Activated naive CD8-positive, alpha-beta T cell treated with anti-CD3 and anti-CD28 coated beads for 36 hours (primary cell): ENCODE results near the gene MTRF1. TPM values are rescaled to one million over a fixed set of nuclear protein-coding genes. Genes with fewer than 3 reads are reported as not detected.
A peak's percentile ranks its signal among the peaks of the same experiment; 100 is the strongest.

Source experiments
- DNase-seq: peaks from one replicate; pipeline ENCODE4 v3.0.0; 2021
- H3K27ac Mint-ChIP-seq: one replicate; pipeline ENCODE4 v1.8.0; 2022; ENCODE audit warnings: mild to moderate bottlenecking, moderate library complexity, mixed read lengths
- H3K27me3 Mint-ChIP-seq: one replicate; pipeline ENCODE4 v1.8.0; 2022; ENCODE audit warnings: mild to moderate bottlenecking, mixed read lengths
- H3K36me3 Mint-ChIP-seq: one replicate; pipeline ENCODE4 v1.8.0; 2021; ENCODE audit warnings: mild to moderate bottlenecking, mixed read lengths
- H3K4me1 Mint-ChIP-seq: one replicate; pipeline ENCODE4 v1.8.0; 2021; ENCODE audit warnings: mixed read lengths
- H3K4me3 Mint-ChIP-seq: one replicate; pipeline ENCODE4 v1.8.0; 2022; ENCODE audit warnings: mild to moderate bottlenecking, moderate library complexity, mixed read lengths
- H3K9me3 Mint-ChIP-seq: one replicate; pipeline ENCODE4 v1.8.0; 2022; ENCODE audit warnings: mixed read lengths
- total RNA-seq, 2 experiments: library from RNA; stranded (reverse); gene quantifications; one replicate each; pipeline ENCODE4 v1.2.3, GENCODE V29; 2021

Gene MTRF1
- total RNA-seq, 2 experiments from 2014 or later, result 18.8 to 19.7 TPM

- Mint-ChIP-seq H3K27me3 (no peaks in the 10 kb centered on the region), H3K9me3 (peaks cover 10% of the 10 kb centered on the region), H3K27ac (no peak overlapping the region), H3K4me1 (no peaks in the 10 kb centered on the region), H3K4me3 (no peak overlapping the region), H3K36me3 (peaks cover 14% of the 10 kb centered on the region)
- no peak for DNase-seq
These were observed 49.5 kb downstream of the MTRF1 start for GRCh38 chr13:41213919-41214318.

DNA sequence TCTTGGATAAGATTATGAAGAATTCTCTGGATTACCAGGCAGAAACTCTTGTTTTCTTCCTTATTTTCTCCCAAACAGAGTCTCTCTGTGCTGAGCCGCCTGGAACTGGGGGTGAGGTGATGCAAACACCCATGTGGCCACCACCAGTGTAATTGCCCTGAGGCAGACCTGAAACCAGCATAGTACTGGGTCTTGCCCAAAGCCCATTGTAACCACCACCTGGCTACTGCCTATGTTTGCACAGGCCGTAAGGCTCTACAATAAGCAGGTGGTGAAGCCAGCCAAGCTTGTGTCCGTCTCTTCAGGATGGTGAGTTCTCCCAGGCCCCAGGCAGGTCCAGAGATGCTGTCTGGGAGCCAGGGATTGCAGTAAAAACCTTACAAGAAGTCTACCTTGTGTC, 50.1 kb downstream of the MTRF1 start:
- no peak for DNase-seq
- Mint-ChIP-seq H3K4me1 (no peaks in the 10 kb centered on the region), H3K9me3 (peaks cover 14% of the 10 kb centered on the region), H3K27ac (no peak overlapping the region), H3K4me3 (no peak overlapping the region), H3K36me3 (peaks cover 15% of the 10 kb centered on the region), H3K27me3 (no peaks in the 10 kb centered on the region)

GRCh38 chr13:41212881-41213280, 50.5 kb downstream of the MTRF1 start:
- H3K27ac Mint-ChIP-seq, result no peak overlapping the region
- no peak for DNase-seq
- no peak overlapping the region for H3K4me3 Mint-ChIP-seq
- H3K27me3 Mint-ChIP-seq, result no peaks in the 10 kb centered on the region
- H3K9me3 Mint-ChIP-seq, result peaks cover 17% of the 10 kb centered on the region
- H3K36me3 Mint-ChIP-seq, result peaks cover 15% of the 10 kb centered on the region
- H3K4me1 Mint-ChIP-seq, result no peaks in the 10 kb centered on the region

DNA sequence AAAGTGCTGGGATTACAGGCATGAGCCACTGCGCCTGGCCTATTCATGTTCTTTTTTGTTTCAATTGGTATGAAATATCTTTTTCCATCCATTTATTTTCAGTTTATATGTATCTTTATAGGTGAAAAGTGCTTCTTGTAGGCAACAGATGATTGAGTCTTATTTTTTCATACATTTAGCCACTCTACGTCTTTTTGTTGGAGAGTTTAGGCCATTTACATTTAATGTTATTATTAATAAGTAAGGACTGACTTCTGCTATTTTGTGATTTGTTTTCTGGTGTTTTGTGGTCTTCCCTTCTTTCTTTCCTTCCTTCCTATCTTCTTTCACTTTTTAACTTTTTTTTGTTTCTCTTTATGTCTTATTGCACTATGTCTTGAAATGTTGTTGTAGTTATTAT, 52.3 kb downstream of the MTRF1 start:
- no peak overlapping the region for H3K27ac Mint-ChIP-seq
- no peak overlapping the region for H3K4me3 Mint-ChIP-seq
- no peaks in the 10 kb centered on the region for H3K27me3 Mint-ChIP-seq
- peaks cover 21% of the 10 kb centered on the region for H3K9me3 Mint-ChIP-seq
- H3K36me3 Mint-ChIP-seq, result peaks cover 15% of the 10 kb centered on the region
- no peaks in the 10 kb centered on the region for H3K4me1 Mint-ChIP-seq
- DNase-seq, result no peak

- H3K36me3 Mint-ChIP-seq, result peaks cover 8% of the 10 kb centered on the region
- H3K4me3 Mint-ChIP-seq, result no peak overlapping the region
- H3K27ac Mint-ChIP-seq, result no peak overlapping the region
- no peaks in the 10 kb centered on the region for H3K27me3 Mint-ChIP-seq
- DNase-seq, result no peak
- peaks cover 21% of the 10 kb centered on the region for H3K9me3 Mint-ChIP-seq
- no peaks in the 10 kb centered on the region for H3K4me1 Mint-ChIP-seq
These were observed 56.9 kb downstream of the MTRF1 start for GRCh38 chr13:41206467-41206866.

GRCh38 chr13:41203810-41204209, 59.6 kb downstream of the MTRF1 start:
- peaks cover 11% of the 10 kb centered on the region for H3K9me3 Mint-ChIP-seq
- H3K4me3 Mint-ChIP-seq, result no peak overlapping the region
- H3K27me3 Mint-ChIP-seq, result no peaks in the 10 kb centered on the region
- peaks cover 6% of the 10 kb centered on the region for H3K4me1 Mint-ChIP-seq
- no peak for DNase-seq
- H3K36me3 Mint-ChIP-seq, result no peaks in the 10 kb centered on the region
- H3K27ac Mint-ChIP-seq, result no peak overlapping the region

- H3K27ac Mint-ChIP-seq, result no peak overlapping the region
- no peaks in the 10 kb centered on the region for H3K27me3 Mint-ChIP-seq
- DNase-seq, result no peak
- no peak overlapping the region for H3K4me3 Mint-ChIP-seq
- H3K9me3 Mint-ChIP-seq, result no peaks in the 10 kb centered on the region
- H3K4me1 Mint-ChIP-seq, result peaks cover 17% of the 10 kb centered on the region
- no peaks in the 10 kb centered on the region for H3K36me3 Mint-ChIP-seq
These were observed 63.2 kb downstream of the MTRF1 start for GRCh38 chr13:41200126-41200525.

GRCh38 chr13:41199526-41199925, 63.9 kb downstream of the MTRF1 start:
- no peaks in the 10 kb centered on the region for H3K36me3 Mint-ChIP-seq
- DNase-seq, result no peak
- H3K4me3 Mint-ChIP-seq, result no peak overlapping the region
- no peak overlapping the region for H3K27ac Mint-ChIP-seq
- no peaks in the 10 kb centered on the region for H3K9me3 Mint-ChIP-seq
- H3K27me3 Mint-ChIP-seq, result no peaks in the 10 kb centered on the region
- H3K4me1 Mint-ChIP-seq, result peaks cover 20% of the 10 kb centered on the region

- H3K4me3 Mint-ChIP-seq, result no peak overlapping the region
- peaks cover 4% of the 10 kb centered on the region for H3K36me3 Mint-ChIP-seq
- no peak overlapping the region for H3K27ac Mint-ChIP-seq
- no peak for DNase-seq
- H3K9me3 Mint-ChIP-seq, result no peaks in the 10 kb centered on the region
- H3K4me1 Mint-ChIP-seq, result peaks cover 21% of the 10 kb centered on the region
- no peaks in the 10 kb centered on the region for H3K27me3 Mint-ChIP-seq
These were observed 64.3 kb downstream of the MTRF1 start for GRCh38 chr13:41199079-41199478.

DNA sequence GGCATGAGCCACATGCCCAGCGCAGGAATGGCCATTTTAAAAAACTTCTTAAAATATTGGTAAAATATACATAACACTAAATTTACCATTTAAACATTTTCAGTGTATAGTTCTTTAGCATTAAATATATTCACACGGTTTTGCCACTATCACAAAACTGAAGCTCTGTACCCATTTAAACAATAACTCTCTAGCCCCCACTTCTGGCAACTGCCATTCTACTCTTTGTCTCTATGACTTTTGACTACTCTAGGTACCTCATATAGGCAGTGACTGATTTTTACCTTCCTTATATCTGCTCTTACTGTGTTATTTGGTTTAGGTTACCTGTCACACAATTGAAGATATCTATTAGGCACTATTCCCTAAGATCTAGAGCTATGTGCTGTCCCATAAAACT, 66.8 kb downstream of the MTRF1 start:
- Mint-ChIP-seq H3K27me3 (no peaks in the 10 kb centered on the region), H3K9me3 (peaks cover 6% of the 10 kb centered on the region), H3K4me1 (peaks cover 36% of the 10 kb centered on the region), H3K4me3 (no peak overlapping the region), H3K36me3 (peaks cover 17% of the 10 kb centered on the region), H3K27ac (no peak overlapping the region)
- DNase-seq, result no peak

- no peak for DNase-seq
- no peak overlapping the region for H3K4me3 Mint-ChIP-seq
- H3K27ac Mint-ChIP-seq, result no peak overlapping the region
- H3K36me3 Mint-ChIP-seq, result peaks cover 19% of the 10 kb centered on the region
- peaks cover 37% of the 10 kb centered on the region for H3K4me1 Mint-ChIP-seq
- peaks cover 6% of the 10 kb centered on the region for H3K9me3 Mint-ChIP-seq
- no peaks in the 10 kb centered on the region for H3K27me3 Mint-ChIP-seq
These were observed 67.4 kb downstream of the MTRF1 start for GRCh38 chr13:41196011-41196410.

DNA sequence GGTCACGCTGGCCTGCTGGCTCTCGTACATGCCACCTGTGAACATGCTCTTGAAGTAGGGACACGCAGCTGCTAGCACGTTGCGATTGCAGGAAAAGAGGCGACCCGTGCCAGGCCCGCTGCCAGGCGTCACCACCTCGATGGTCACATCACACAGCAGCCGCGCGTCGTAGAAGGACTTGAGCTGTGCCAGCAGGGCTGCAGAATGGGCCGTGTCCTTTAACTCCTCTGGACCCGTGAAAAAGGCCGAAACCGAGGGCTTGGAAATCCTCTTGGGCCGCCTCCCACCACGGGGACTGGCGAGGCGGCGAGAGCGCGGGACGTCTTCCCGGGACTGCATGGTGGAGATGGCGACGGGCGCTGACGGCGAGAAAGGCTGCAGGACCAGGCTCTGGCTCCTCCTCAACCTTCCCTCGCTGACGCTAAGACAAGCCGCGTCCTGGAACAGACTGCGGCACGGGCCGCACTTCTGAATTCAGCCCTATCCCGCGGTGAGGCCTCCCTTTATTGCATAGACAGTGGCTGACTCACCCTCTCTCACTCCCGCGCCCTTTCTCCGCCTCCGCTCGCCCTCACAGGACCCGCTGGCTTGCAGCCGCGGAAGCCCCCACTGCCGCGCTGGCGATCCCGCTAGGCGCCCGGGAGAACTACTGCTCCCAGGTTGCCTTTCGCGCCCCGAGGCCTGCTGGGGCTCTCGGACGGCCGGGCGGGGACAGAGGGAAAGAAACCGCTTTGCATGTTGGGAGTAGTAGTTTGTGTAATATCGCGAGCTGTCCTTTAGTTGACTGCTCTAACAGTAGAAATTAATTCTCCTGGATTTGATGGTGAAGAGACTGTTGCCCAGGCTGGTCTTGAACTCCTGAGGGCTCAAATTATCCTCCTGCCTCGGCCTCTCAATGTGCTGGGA, 69.2 kb downstream of the MTRF1 start, which contains the start of gene KBTBD7:
TSS of gene KBTBD7 (minus strand) at position 651 of the 906 bp plus-strand sequence. CDS start at position 339, 312 bp downstream.
- peak within 1 kb of the TSS; percentile 95 for H3K27ac Mint-ChIP-seq
- DNase-seq, result peak; percentile 97
- H3K4me3 Mint-ChIP-seq, result peak within 1 kb of the TSS; percentile 88
- H3K4me1 Mint-ChIP-seq, result peaks cover 38% of the 10 kb centered on the region
- H3K9me3 Mint-ChIP-seq, result peaks cover 12% of the 10 kb centered on the region
- H3K36me3 Mint-ChIP-seq, result peaks cover 27% of the 10 kb centered on the region
- no peaks in the 10 kb centered on the region for H3K27me3 Mint-ChIP-seq

DNA sequence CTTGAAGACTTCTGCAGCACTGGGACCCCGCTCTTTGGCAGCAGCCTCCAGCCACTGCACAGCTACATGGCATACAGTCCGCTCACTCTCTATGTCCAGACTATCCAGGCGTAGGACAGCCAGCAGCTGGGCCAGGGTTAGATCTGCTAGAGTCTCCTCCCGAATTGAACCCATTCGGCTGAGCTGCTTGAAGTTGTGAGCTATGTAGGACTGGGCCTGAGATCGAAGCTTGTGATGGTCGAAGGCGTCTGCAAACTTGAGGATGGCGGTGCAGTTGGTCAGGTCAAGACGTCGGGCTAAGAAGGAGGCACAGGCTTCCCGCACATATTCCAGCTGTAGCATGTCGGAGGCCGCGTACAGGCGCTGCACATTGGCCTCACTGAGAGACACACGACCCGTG, 69.9 kb downstream of the MTRF1 start:
- DNase-seq, result no peak
- H3K4me3 Mint-ChIP-seq, result peak overlapping the region; percentile 88
- peaks cover 32% of the 10 kb centered on the region for H3K4me1 Mint-ChIP-seq
- peak overlapping the region; percentile 95 for H3K27ac Mint-ChIP-seq
- H3K27me3 Mint-ChIP-seq, result no peaks in the 10 kb centered on the region
- peaks cover 12% of the 10 kb centered on the region for H3K9me3 Mint-ChIP-seq
- peaks cover 27% of the 10 kb centered on the region for H3K36me3 Mint-ChIP-seq

GRCh38 chr13:41188584-41188983, 74.8 kb downstream of the MTRF1 start:
- peaks cover 15% of the 10 kb centered on the region for H3K4me1 Mint-ChIP-seq
- H3K27me3 Mint-ChIP-seq, result no peaks in the 10 kb centered on the region
- H3K27ac Mint-ChIP-seq, result no peak overlapping the region
- H3K4me3 Mint-ChIP-seq, result no peak overlapping the region
- H3K36me3 Mint-ChIP-seq, result peaks cover 22% of the 10 kb centered on the region
- no peak for DNase-seq
- H3K9me3 Mint-ChIP-seq, result peaks cover 12% of the 10 kb centered on the region

DNA sequence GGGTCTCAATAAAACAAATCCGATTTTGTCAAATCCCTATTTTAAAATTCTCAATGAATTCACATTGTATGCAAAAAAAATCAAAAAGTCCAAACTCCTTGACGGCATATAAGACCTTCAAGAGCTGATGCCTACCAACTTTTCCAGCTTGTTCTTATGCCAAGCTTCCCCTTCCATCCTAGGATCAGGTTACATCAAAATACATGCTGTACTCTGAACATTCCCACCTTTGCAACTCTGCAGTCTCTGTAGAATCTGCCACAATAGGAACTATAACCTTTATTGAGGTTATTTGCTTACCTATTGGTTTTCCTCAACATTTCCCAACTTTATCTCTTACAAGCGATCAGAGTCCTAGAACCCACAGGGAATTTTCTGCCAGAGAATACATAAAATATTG, 76.9 kb downstream of the MTRF1 start:
- Mint-ChIP-seq H3K9me3 (peaks cover 6% of the 10 kb centered on the region), H3K27ac (no peak overlapping the region), H3K4me1 (peaks cover 5% of the 10 kb centered on the region), H3K27me3 (no peaks in the 10 kb centered on the region), H3K36me3 (peaks cover 11% of the 10 kb centered on the region), H3K4me3 (no peak overlapping the region)
- no peak for DNase-seq

- peaks cover 10% of the 10 kb centered on the region for H3K36me3 Mint-ChIP-seq
- H3K27ac Mint-ChIP-seq, result no peak overlapping the region
- no peak overlapping the region for H3K4me3 Mint-ChIP-seq
- no peak for DNase-seq
- no peaks in the 10 kb centered on the region for H3K27me3 Mint-ChIP-seq
- peaks cover 4% of the 10 kb centered on the region for H3K9me3 Mint-ChIP-seq
- peaks cover 22% of the 10 kb centered on the region for H3K4me1 Mint-ChIP-seq
These were observed 81.1 kb downstream of the MTRF1 start for GRCh38 chr13:41182231-41182630.
